ENCODE data around the gene MARCHF4. TPM values are rescaled to one million over a fixed set of nuclear protein-coding genes. Genes with fewer than 3 reads are reported as not detected.

The MARCHF4 gene
- total RNA-seq: not detected in 2 replicates

GRCh38 chr2:216371721-216372702 lies at the start of gene MARCHF4:
Gene MARCHF4, minus strand, starts transcription at chr2:216372483. Its CDS starts 2,223 bp downstream, at chr2:216370260.
- H3K4me3 Mint-ChIP-seq: no peak within 1 kb of the TSS
- peaks cover 6% of the 10 kb centered on the region for H3K4me1 Mint-ChIP-seq
- peak; percentile 91 for DNase-seq
- H3K27ac Mint-ChIP-seq: no peak within 1 kb of the TSS
- H3K27me3 Mint-ChIP-seq: peaks cover 63% of the 10 kb centered on the region
- no peaks in the 10 kb centered on the region for H3K36me3 Mint-ChIP-seq (ENCODE audit: low read depth)
- intact Hi-C loops (cut with micrococcal nuclease): loop anchor here (2.0 kb wide), 1 partner anchor 23 kb away; no protein-coding TSS in a partner anchor
- H3K9me3 Mint-ChIP-seq: peaks cover 7% of the 10 kb centered on the region

- H3K4me1 Mint-ChIP-seq: peaks cover 9% of the 10 kb centered on the region
- H3K27ac Mint-ChIP-seq: no peak overlapping the region
- intact Hi-C loops (cut with micrococcal nuclease): no loop called here
Observed at GRCh38 chr2:216420367-216421101, 48.3 kb upstream of the MARCHF4 start.

GRCh38 chr2:216418981-216419380 lies 46.7 kb upstream of the MARCHF4 start:
- no peak for DNase-seq
- peaks cover 9% of the 10 kb centered on the region for H3K4me1 Mint-ChIP-seq
- no peak overlapping the region for H3K4me3 Mint-ChIP-seq
- no peaks in the 10 kb centered on the region for H3K27me3 Mint-ChIP-seq
- H3K9me3 Mint-ChIP-seq: no peaks in the 10 kb centered on the region
- H3K36me3 Mint-ChIP-seq (ENCODE audit: low read depth): peaks cover 52% of the 10 kb centered on the region
- no peak overlapping the region for H3K27ac Mint-ChIP-seq
- intact Hi-C loops (cut with micrococcal nuclease): loop anchor here (10.0 kb wide), 1 partner anchor 1856 kb away; the partner anchor contains the start of genes AAMP and PNKD

More at GRCh38 chr2:216420367-216421101, 48.3 kb upstream of the MARCHF4 start:
- peaks cover 64% of the 10 kb centered on the region for H3K36me3 Mint-ChIP-seq (ENCODE audit: low read depth)
- H3K27me3 Mint-ChIP-seq: no peaks in the 10 kb centered on the region
- no peak for DNase-seq
- no peaks in the 10 kb centered on the region for H3K9me3 Mint-ChIP-seq
- H3K4me3 Mint-ChIP-seq: no peak overlapping the region

- peaks cover 19% of the 10 kb centered on the region for H3K4me1 Mint-ChIP-seq
- H3K4me3 Mint-ChIP-seq: no peak overlapping the region
- DNase-seq: no peak
- H3K9me3 Mint-ChIP-seq: no peaks in the 10 kb centered on the region
- intact Hi-C loops (cut with micrococcal nuclease): loop anchor here (10.0 kb wide), 1 partner anchor 1858 kb away; the partner anchor contains the start of genes AAMP and PNKD
- H3K27ac Mint-ChIP-seq: no peak overlapping the region
- no peaks in the 10 kb centered on the region for H3K27me3 Mint-ChIP-seq
- peaks cover 35% of the 10 kb centered on the region for H3K36me3 Mint-ChIP-seq (ENCODE audit: low read depth)
Observed at GRCh38 chr2:216416571-216417307, 44.5 kb upstream of the MARCHF4 start.

- H3K36me3 Mint-ChIP-seq (ENCODE audit: low read depth): peaks cover 30% of the 10 kb centered on the region
- no peak for DNase-seq
- no peaks in the 10 kb centered on the region for H3K27me3 Mint-ChIP-seq
- H3K4me1 Mint-ChIP-seq: peaks cover 22% of the 10 kb centered on the region
- H3K9me3 Mint-ChIP-seq: no peaks in the 10 kb centered on the region
- no peak overlapping the region for H3K27ac Mint-ChIP-seq
- intact Hi-C loops (cut with micrococcal nuclease): loop anchor here (10.0 kb wide), 1 partner anchor 1859 kb away; the partner anchor contains the start of genes AAMP and PNKD
- H3K4me3 Mint-ChIP-seq: no peak overlapping the region
Observed at GRCh38 chr2:216415541-216415940, 43.3 kb upstream of the MARCHF4 start.

- Mint-ChIP-seq H3K4me1 (peaks cover 24% of the 10 kb centered on the region), H3K27me3 (no peaks in the 10 kb centered on the region), H3K36me3 (ENCODE audit: low read depth) (peaks cover 24% of the 10 kb centered on the region), H3K27ac (no peak overlapping the region), H3K4me3 (no peak overlapping the region), H3K9me3 (no peaks in the 10 kb centered on the region)
- intact Hi-C loops (cut with micrococcal nuclease): loop anchor here (5.0 to 10.0 kb wide), 2 partner anchors 62 to 1860 kb away; partner anchors contain the start of genes AAMP and PNKD
- no peak for DNase-seq
Observed at GRCh38 chr2:216414772-216415319, 42.6 kb upstream of the MARCHF4 start.

GRCh38 chr2:216413882-216414281 lies 41.6 kb upstream of the MARCHF4 start:
- DNase-seq: no peak
- Mint-ChIP-seq H3K27ac (no peak overlapping the region), H3K27me3 (no peaks in the 10 kb centered on the region), H3K4me3 (no peak overlapping the region), H3K4me1 (peaks cover 24% of the 10 kb centered on the region), H3K36me3 (ENCODE audit: low read depth) (peaks cover 19% of the 10 kb centered on the region), H3K9me3 (no peaks in the 10 kb centered on the region)
- intact Hi-C loops (cut with micrococcal nuclease): loop anchor here (2.0 to 10.0 kb wide), 5 partner anchors 61 to 1861 kb away; partner anchors contain the start of genes AAMP, PNKD and XRCC5

- peak within 1 kb of the TSS; percentile 96 for H3K27ac Mint-ChIP-seq
Observed at GRCh38 chr2:216412022-216412999, 40.0 kb upstream of the MARCHF4 start, which contains the start of gene SMARCAL1. Gene SMARCAL1, plus strand, starts transcription at chr2:216412484. Its CDS starts 2,221 bp downstream, at chr2:216414705.

GRCh38 chr2:216410550-216410949 lies 38.3 kb upstream of the MARCHF4 start:
- DNase-seq: no peak
- intact Hi-C loops (cut with micrococcal nuclease): loop anchor here (5.0 to 10.0 kb wide), 2 partner anchors 67 to 1864 kb away; partner anchors contain the start of genes AAMP and PNKD
- no peak overlapping the region for H3K4me3 Mint-ChIP-seq
- H3K27me3 Mint-ChIP-seq: peaks cover 16% of the 10 kb centered on the region
- H3K9me3 Mint-ChIP-seq: no peaks in the 10 kb centered on the region
- H3K27ac Mint-ChIP-seq: no peak overlapping the region
- H3K36me3 Mint-ChIP-seq (ENCODE audit: low read depth): peaks cover 5% of the 10 kb centered on the region
- peaks cover 15% of the 10 kb centered on the region for H3K4me1 Mint-ChIP-seq

More at GRCh38 chr2:216412022-216412999, 40.0 kb upstream of the MARCHF4 start, which contains the start of gene SMARCAL1:
- Mint-ChIP-seq H3K27me3 (peaks cover 11% of the 10 kb centered on the region), H3K36me3 (ENCODE audit: low read depth) (peaks cover 8% of the 10 kb centered on the region), H3K4me3 (peak within 1 kb of the TSS; percentile 100), H3K9me3 (no peaks in the 10 kb centered on the region), H3K4me1 (peaks cover 16% of the 10 kb centered on the region)
- peak; percentile 99 for DNase-seq
- intact Hi-C loops (cut with micrococcal nuclease): loop anchor here (1.0 to 10.0 kb wide), 6 partner anchors 60 to 1862 kb away; partner anchors contain the start of genes AAMP, PNKD, RPL37A and XRCC5

GRCh38 chr2:216408426-216409290 lies 36.4 kb upstream of the MARCHF4 start:
- Mint-ChIP-seq H3K4me1 (peaks cover 15% of the 10 kb centered on the region), H3K9me3 (no peaks in the 10 kb centered on the region), H3K27me3 (peaks cover 19% of the 10 kb centered on the region), H3K36me3 (ENCODE audit: low read depth) (no peaks in the 10 kb centered on the region), H3K27ac (no peak overlapping the region), H3K4me3 (no peak overlapping the region)
- intact Hi-C loops (cut with micrococcal nuclease): no loop called here
- DNase-seq: no peak

GRCh38 chr2:216406826-216407225 lies 34.5 kb upstream of the MARCHF4 start:
- no peaks in the 10 kb centered on the region for H3K9me3 Mint-ChIP-seq
- H3K4me3 Mint-ChIP-seq: no peak overlapping the region
- intact Hi-C loops (cut with micrococcal nuclease): no loop called here
- no peaks in the 10 kb centered on the region for H3K36me3 Mint-ChIP-seq (ENCODE audit: low read depth)
- no peak for DNase-seq
- H3K27me3 Mint-ChIP-seq: peaks cover 19% of the 10 kb centered on the region
- H3K27ac Mint-ChIP-seq: no peak overlapping the region
- H3K4me1 Mint-ChIP-seq: peaks cover 6% of the 10 kb centered on the region

All from activated CD4-positive, alpha-beta T cell treated with anti-CD3 and anti-CD28 coated beads, Interleukin-2, amount 10 ng/mL, durations not matched to agents 24 days and 14 days (primary cell).